Measurements from ENCODE around the gene FOXN3. TPM values are rescaled to one million over a fixed set of nuclear protein-coding genes. Genes with fewer than 3 reads are reported as not detected.

The FOXN3 gene
- polyA plus RNA-seq, 1 of the 3 experiments (the other 2 are of a cell fraction), result 9.8 TPM

DNA sequence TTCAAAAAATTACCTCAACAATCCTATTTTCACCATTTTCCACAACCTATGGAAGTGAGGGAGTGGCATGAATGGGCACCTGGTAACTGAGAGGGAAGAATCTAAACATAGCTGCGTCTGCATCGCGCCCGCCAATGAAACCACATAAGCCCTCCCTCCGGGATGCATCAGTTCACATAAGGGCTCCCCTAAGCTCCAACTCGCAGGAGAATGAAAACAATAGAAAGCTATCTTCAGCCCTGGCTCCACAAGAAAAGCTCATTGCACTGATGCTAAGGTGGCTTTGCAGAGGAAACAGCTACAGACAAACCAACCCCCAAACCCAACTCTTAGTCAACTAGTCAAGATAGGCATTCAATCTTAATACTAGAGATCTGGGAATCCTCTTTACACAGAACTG is 173.3 kb downstream of the FOXN3 start:
- H3K27me3 ChIP-seq (ENCODE audit: insufficient read depth), result no peaks in the 10 kb centered on the region
- ChIA-PET CTCF (interaction anchor here (2.1 kb wide), 1 partner anchor 14 kb away, joined by 8 read pairs; no protein-coding TSS in a partner anchor), POLR2A (no interaction called here)
- no peaks in the 10 kb centered on the region for H3F3A ChIP-seq (replicated peaks; ENCODE audit: insufficient read depth)
- 99% methylated on average over 6 of the region's 6 CpGs for WGBS (ENCODE audit: low lambda C conversion rate)
- no peak overlapping the region for H3K9ac ChIP-seq
- H3K9me3 ChIP-seq, result no peaks in the 10 kb centered on the region
- no peak overlapping the region for H3K27ac ChIP-seq (ENCODE audit: low read depth in 2 of 2, low read length in 1 of 2)
- peaks cover 0 to 3% of the 10 kb centered on the region in 2 experiments for H3K36me3 ChIP-seq (replicated peaks in 1 of 2; ENCODE audit: control insufficient read depth in 1 of 2, insufficient read depth in 2 of 2, low read length in 1 of 2)
- H3K4me2 ChIP-seq, result no peak overlapping the region
- no peaks in the 10 kb centered on the region for H3K79me2 ChIP-seq (ENCODE audit: insufficient read depth)
- H3K4me1 ChIP-seq (ENCODE audit: control insufficient read depth in 1 of 2, insufficient read depth in 2 of 2, low read depth in 1 of 2, low read length in 1 of 2), result peaks cover under 1 to 16% of the 10 kb centered on the region in 2 experiments; a peak in 3 of 4 replicates
- no peak overlapping the region for H3K4me3 ChIP-seq (ENCODE audit: low read depth in 2 of 2, low read length in 1 of 2)
- no peaks in the 10 kb centered on the region for H4K20me1 ChIP-seq (ENCODE audit: insufficient read depth)
- no peak for TF ChIP-seq JUND (IDR thresholded peaks at IDR 0.05)
- TF ChIP-seq, protein P1, sequence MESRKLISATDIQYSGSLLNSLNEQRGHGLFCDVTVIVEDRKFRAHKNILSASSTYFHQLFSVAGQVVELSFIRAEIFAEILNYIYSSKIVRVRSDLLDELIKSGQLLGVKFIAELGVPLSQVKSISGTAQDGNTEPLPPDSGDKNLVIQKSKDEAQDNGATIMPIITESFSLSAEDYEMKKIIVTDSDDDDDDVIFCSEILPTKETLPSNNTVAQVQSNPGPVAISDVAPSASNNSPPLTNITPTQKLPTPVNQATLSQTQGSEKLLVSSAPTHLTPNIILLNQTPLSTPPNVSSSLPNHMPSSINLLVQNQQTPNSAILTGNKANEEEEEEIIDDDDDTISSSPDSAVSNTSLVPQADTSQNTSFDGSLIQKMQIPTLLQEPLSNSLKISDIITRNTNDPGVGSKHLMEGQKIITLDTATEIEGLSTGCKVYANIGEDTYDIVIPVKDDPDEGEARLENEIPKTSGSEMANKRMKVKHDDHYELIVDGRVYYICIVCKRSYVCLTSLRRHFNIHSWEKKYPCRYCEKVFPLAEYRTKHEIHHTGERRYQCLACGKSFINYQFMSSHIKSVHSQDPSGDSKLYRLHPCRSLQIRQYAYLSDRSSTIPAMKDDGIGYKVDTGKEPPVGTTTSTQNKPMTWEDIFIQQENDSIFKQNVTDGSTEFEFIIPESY (IDR thresholded peaks at IDR 0.05; ENCODE audit: borderline replicate concordance, low read depth), result no peak
- TF ChIP-seq, protein P2, sequence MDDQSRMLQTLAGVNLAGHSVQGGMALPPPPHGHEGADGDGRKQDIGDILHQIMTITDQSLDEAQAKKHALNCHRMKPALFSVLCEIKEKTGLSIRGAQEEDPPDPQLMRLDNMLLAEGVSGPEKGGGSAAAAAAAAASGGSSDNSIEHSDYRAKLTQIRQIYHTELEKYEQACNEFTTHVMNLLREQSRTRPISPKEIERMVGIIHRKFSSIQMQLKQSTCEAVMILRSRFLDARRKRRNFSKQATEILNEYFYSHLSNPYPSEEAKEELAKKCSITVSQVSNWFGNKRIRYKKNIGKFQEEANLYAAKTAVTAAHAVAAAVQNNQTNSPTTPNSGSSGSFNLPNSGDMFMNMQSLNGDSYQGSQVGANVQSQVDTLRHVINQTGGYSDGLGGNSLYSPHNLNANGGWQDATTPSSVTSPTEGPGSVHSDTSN (IDR thresholded peaks at IDR 0.05), result no peak
- no peak for TF ChIP-seq MXI1 (IDR thresholded peaks at IDR 0.05; ENCODE audit: low read depth, low read length)
- TF ChIP-seq MEF2A (IDR thresholded peaks at IDR 0.05; ENCODE audit: borderline replicate concordance, low read depth), result no peak
- no peak for DNase-seq
- no peak overlapping the region for H2AFZ ChIP-seq (ENCODE audit: low read depth)
- no peaks in the 10 kb centered on the region for H3K9me2 ChIP-seq

DNA sequence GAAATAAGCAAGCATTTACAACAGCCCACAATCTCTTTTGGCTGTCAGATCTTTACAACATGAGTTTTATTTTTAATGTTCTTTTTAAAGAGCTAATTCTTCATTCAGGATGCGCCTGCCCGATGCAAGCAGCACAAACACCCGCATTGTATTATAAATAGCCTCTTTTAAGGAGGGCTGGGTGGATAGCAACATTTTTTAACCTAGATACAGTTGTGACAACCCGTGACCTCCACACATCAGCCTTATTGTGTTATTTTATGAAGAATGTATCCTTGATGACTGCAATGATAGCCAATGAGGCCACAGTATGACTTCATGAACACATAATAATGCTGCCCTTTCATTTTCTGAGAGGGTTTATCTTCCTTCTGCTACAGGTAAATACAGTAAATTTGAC is 173.7 kb downstream of the FOXN3 start:
- WGBS (ENCODE audit: low lambda C conversion rate), result 99% methylated on average over 4 of the region's 4 CpGs
- peaks cover 0 to 3% of the 10 kb centered on the region in 2 experiments for H3K36me3 ChIP-seq (replicated peaks in 1 of 2; ENCODE audit: control insufficient read depth in 1 of 2, insufficient read depth in 2 of 2, low read length in 1 of 2)
- TF ChIP-seq SIN3A (IDR thresholded peaks at IDR 0.05; ENCODE audit: borderline replicate concordance, low read depth, low read length), result no peak
- no peak for TF ChIP-seq MXI1 (IDR thresholded peaks at IDR 0.05; ENCODE audit: low read depth, low read length)
- TF ChIP-seq EP300 (IDR thresholded peaks at IDR 0.05; ENCODE audit: borderline replicate concordance in 1 of 2, low read depth in 1 of 2, low read length in 1 of 2), result no peak
- TF ChIP-seq, protein P2 (IDR thresholded peaks at IDR 0.05), result no peak
- no peak for TF ChIP-seq FOXJ3 (CRISPR knock-in tag; IDR thresholded peaks at IDR 0.05)
- TF ChIP-seq GATA2 (CRISPR knock-in tag; IDR thresholded peaks at IDR 0.05), result no peak
- TF ChIP-seq NRF1 (IDR thresholded peaks at IDR 0.05; ENCODE audit: low read depth, low read length), result no peak
- TF ChIP-seq RFX5 (IDR thresholded peaks at IDR 0.05; ENCODE audit: low read length), result no peak
- TF ChIP-seq FOXM1 (IDR thresholded peaks at IDR 0.05; ENCODE audit: low read depth), result no peak
- no peak for TF ChIP-seq RCOR1 (IDR thresholded peaks at IDR 0.05; ENCODE audit: low read length)
- no peak for TF ChIP-seq MEF2A (IDR thresholded peaks at IDR 0.05; ENCODE audit: borderline replicate concordance, low read depth)
- TF ChIP-seq POLR2AphosphoS5 (IDR thresholded peaks at IDR 0.05; ENCODE audit: low read depth, low read length), result no peak
- TF ChIP-seq, protein P3, sequence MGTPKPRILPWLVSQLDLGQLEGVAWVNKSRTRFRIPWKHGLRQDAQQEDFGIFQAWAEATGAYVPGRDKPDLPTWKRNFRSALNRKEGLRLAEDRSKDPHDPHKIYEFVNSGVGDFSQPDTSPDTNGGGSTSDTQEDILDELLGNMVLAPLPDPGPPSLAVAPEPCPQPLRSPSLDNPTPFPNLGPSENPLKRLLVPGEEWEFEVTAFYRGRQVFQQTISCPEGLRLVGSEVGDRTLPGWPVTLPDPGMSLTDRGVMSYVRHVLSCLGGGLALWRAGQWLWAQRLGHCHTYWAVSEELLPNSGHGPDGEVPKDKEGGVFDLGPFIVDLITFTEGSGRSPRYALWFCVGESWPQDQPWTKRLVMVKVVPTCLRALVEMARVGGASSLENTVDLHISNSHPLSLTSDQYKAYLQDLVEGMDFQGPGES (IDR thresholded peaks at IDR 0.05; ENCODE audit: low read depth, low read length), result no peak
- TF ChIP-seq, protein P1 (IDR thresholded peaks at IDR 0.05; ENCODE audit: borderline replicate concordance, low read depth), result no peak
- no peak for TF ChIP-seq ELF1 (IDR thresholded peaks at IDR 0.05)
- no peak for TF ChIP-seq SMC3 (IDR thresholded peaks at IDR 0.05; ENCODE audit: low read depth, low read length)
- no peak for TF ChIP-seq JUND (IDR thresholded peaks at IDR 0.05)
- TF ChIP-seq, protein P4, sequence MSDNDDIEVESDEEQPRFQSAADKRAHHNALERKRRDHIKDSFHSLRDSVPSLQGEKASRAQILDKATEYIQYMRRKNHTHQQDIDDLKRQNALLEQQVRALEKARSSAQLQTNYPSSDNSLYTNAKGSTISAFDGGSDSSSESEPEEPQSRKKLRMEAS (IDR thresholded peaks at IDR 0.05; ENCODE audit: low read depth), result no peak
- TF ChIP-seq RAD21 (IDR thresholded peaks at IDR 0.05; ENCODE audit: low read length), result no peak
- no peak for TF ChIP-seq YY1 (IDR thresholded peaks at IDR 0.05; ENCODE audit: low read depth)
- POLR2A ChIA-PET, result no interaction called here
- no peaks in the 10 kb centered on the region for H4K20me1 ChIP-seq (ENCODE audit: insufficient read depth)
- no peaks in the 10 kb centered on the region for H3F3A ChIP-seq (replicated peaks; ENCODE audit: insufficient read depth)
- no peak overlapping the region for H3K4me2 ChIP-seq
- H3K79me2 ChIP-seq (ENCODE audit: insufficient read depth), result no peaks in the 10 kb centered on the region
- no peaks in the 10 kb centered on the region for H3K27me3 ChIP-seq (ENCODE audit: insufficient read depth)
- no peak overlapping the region for H2AFZ ChIP-seq (ENCODE audit: low read depth)
- peaks cover 0 to 14% of the 10 kb centered on the region in 2 experiments; a peak in 1 of 4 replicates for H3K4me1 ChIP-seq (ENCODE audit: control insufficient read depth in 1 of 2, insufficient read depth in 2 of 2, low read depth in 1 of 2, low read length in 1 of 2)
- no peak for DNase-seq
- no peak overlapping the region for H3K9ac ChIP-seq
- H3K27ac ChIP-seq (ENCODE audit: low read depth in 2 of 2, low read length in 1 of 2), result no peak overlapping the region
- no peak overlapping the region for H3K4me3 ChIP-seq (ENCODE audit: low read depth in 2 of 2, low read length in 1 of 2)
- H3K9me3 ChIP-seq, result no peaks in the 10 kb centered on the region
- no peaks in the 10 kb centered on the region for H3K9me2 ChIP-seq
- CTCF ChIA-PET, result interaction anchor here (0.9 to 2.1 kb wide), 3 partner anchors 10 to 21 kb away, joined by 3 to 8 read pairs (median 4); no protein-coding TSS in a partner anchor

Measured in SK-N-SH (cell line).